GM10266 (cell line): ENCODE results near the gene DNAH10.
A peak's percentile ranks its signal among the peaks of the same experiment; 100 is the strongest.

Experiments used
- DNase-seq: peaks from one replicate; pipeline ENCODE4 v3.0.0; 2012; ENCODE audit errors: extremely low spot score
- TF ChIP-seq, protein P1 (sequence below): IDR thresholded peaks from 2 replicates; pipeline ENCODE4 v1.5.1; 2012; ENCODE audit warnings: mild to moderate bottlenecking, low read depth; ENCODE audit not compliant: control insufficient read depth, insufficient read depth; ENCODE audit errors: missing control alignments

Gene DNAH10

GRCh38 chr12:123761841-123762714 lies at the start of gene DNAH10:
Gene DNAH10, plus strand, starts transcription at chr12:123762301. Its CDS starts 36 bp downstream, at chr12:123762337.
- TF ChIP-seq, protein P1, sequence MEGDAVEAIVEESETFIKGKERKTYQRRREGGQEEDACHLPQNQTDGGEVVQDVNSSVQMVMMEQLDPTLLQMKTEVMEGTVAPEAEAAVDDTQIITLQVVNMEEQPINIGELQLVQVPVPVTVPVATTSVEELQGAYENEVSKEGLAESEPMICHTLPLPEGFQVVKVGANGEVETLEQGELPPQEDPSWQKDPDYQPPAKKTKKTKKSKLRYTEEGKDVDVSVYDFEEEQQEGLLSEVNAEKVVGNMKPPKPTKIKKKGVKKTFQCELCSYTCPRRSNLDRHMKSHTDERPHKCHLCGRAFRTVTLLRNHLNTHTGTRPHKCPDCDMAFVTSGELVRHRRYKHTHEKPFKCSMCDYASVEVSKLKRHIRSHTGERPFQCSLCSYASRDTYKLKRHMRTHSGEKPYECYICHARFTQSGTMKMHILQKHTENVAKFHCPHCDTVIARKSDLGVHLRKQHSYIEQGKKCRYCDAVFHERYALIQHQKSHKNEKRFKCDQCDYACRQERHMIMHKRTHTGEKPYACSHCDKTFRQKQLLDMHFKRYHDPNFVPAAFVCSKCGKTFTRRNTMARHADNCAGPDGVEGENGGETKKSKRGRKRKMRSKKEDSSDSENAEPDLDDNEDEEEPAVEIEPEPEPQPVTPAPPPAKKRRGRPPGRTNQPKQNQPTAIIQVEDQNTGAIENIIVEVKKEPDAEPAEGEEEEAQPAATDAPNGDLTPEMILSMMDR, result peak; percentile 71
- DNase-seq, result peak; percentile 73

DNA sequence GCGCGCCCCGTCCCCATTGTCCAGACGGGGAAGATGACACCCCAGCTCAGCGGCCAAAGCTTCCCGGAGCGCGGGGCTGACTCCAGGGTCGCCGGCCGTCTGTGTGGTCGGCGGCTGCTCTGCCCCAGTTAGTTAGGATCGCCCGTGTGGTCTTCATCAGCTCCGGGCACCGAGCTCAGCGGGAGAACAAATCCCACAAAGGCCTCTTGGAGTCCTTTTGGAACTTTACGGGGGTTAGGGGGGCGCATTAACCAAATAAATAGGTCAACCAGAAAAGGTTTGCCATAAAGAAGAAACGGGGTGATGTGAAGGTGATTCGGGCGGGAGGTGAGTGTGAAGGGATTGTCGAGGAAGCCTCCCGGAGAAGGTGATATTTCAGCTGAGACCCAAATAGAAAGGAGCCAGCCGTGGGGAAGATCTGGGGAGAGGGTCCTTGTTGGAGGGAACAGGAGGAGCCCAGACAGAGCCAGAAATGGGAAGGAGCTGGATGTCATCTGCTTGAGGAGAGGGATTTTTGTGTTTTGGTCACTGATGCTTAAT lies 49.3 kb upstream of the DNAH10 start:
- no peak for DNase-seq
- TF ChIP-seq, protein P1, result no peak

DNA sequence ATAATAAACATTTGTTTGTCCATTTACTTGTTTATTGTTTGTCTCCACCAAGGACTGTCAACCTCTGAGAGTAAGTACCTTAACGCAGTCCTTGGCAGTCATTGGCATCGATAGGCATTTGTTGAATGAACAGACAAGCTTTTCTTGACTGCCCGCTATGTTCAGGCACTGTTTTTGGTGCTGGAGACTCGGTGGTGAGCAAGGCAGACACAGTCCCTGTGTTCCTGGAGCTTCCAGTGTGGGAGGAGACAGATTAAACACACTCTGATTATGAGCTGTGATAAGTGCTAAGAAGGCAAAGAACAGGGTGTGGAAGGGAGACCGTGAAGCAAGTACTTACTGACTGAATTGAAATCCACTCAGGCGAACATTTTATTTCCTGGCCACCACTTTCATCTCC lies 48.7 kb upstream of the DNAH10 start:
- TF ChIP-seq, protein P1, result no peak
- DNase-seq, result peak; percentile 38

GRCh38 chr12:123713823-123714585 lies 48.1 kb upstream of the DNAH10 start:
- TF ChIP-seq, protein P1, result no peak
- peak; percentile 57 for DNase-seq

GRCh38 chr12:123715195-123715594 lies 46.9 kb upstream of the DNAH10 start:
- TF ChIP-seq, protein P1, result no peak
- DNase-seq, result peak; percentile 21

- TF ChIP-seq, protein P1, result no peak
- no peak for DNase-seq
Observed at GRCh38 chr12:123717350-123717749, 44.8 kb upstream of the DNAH10 start.
